Spleen (tissue), 11 donors: Measurements from ENCODE around the gene TREH. TPM values are rescaled to one million over a fixed set of nuclear protein-coding genes. Genes with fewer than 3 reads are reported as not detected.
A peak's percentile ranks its signal among the peaks of the same experiment; 100 is the strongest.

Experiments
- DNase-seq: peaks from one replicate; pipeline ENCODE4 v3.0.0-alpha.2; 2020
- H3K27ac ChIP-seq, 8 donors: fragments of 200-600 bp; sonication (generic) in 7 of 8; 1 replicate in 4 of 8; 2 replicates in 4 of 8; pipeline versions ENCODE4 v1.5.0 to v1.8.0; 2016 to 2021; ENCODE audit warnings: inconsistent platforms in 4 of 8, mild to moderate bottlenecking in 4 of 8, moderate library complexity in 1 of 8
- H3K27me3 ChIP-seq, 7 donors: fragments of 200-600 bp; sonication (generic) in 6 of 7; replicated peaks in 1 of 7; 1 replicate in 4 of 7; 2 replicates in 3 of 7; pipeline versions ENCODE4 v1.5.0 to v1.8.0; 2016 to 2021; ENCODE audit warnings: inconsistent platforms in 3 of 7, mild to moderate bottlenecking in 1 of 7
- H3K36me3 ChIP-seq, 6 donors: fragments of 200-600 bp; sonication (generic) in 5 of 6; 1 replicate in 4 of 6; 2 replicates in 2 of 6; pipeline versions ENCODE4 v1.5.0 to v1.8.0; 2016 to 2021; ENCODE audit warnings: inconsistent platforms in 2 of 6
- H3K4me1 ChIP-seq, 6 donors: fragments of 200-600 bp; sonication (generic) in 5 of 6; 1 replicate in 3 of 6; 2 replicates in 3 of 6; pipeline versions ENCODE4 v1.5.0 to v1.8.0; 2016 to 2021; ENCODE audit warnings: inconsistent platforms in 3 of 6
- H3K4me3 ChIP-seq, 8 donors: fragments of 200-600 bp; sonication (generic) in 7 of 8; 1 replicate in 4 of 8; 2 replicates in 4 of 8; pipeline versions ENCODE4 v1.5.0 to v1.8.0; 2016 to 2021; ENCODE audit warnings: inconsistent platforms in 4 of 8, mild to moderate bottlenecking in 4 of 8, moderate library complexity in 2 of 8
- H3K9me3 ChIP-seq, 8 donors: fragments of 200-600 bp; sonication (generic) in 7 of 8; 1 replicate in 4 of 8; 2 replicates in 4 of 8; pipeline versions ENCODE4 v1.5.0 to v1.8.0; 2016 to 2021; ENCODE audit warnings: inconsistent platforms in 4 of 8
- POLR2A ChIP-seq, 3 donors: fragments of 450-650 bp; IDR thresholded peaks; one replicate each; pipeline ENCODE4 v1.5.1; 2017; ENCODE audit warnings: antibody characterized with exemption in 3 of 3, mild to moderate bottlenecking in 1 of 3
- POLR2AphosphoS5 ChIP-seq, 3 donors: sonication (generic); formaldehyde crosslinking; IDR thresholded peaks; one replicate each; pipeline ENCODE4 v1.5.1; 2017; ENCODE audit warnings: antibody characterized with exemption in 3 of 3
- WGBS, 5 donors: extraction: QIAGEN DNeasy Blood & Tissue Kit in 3 of 5; methylation state at CpG; one replicate each; pipeline versions ENCODE4 v1.1.5 to v1.1.7; 2013 to 2018; 5-methylcytosine and 5-hydroxymethylcytosine counted together
- intact Hi-C: fragments of 100-400 bp; cut with DNase I; formaldehyde crosslinking; loops from one replicate; pipeline ENCODE4 v1.15.0; 2023; ENCODE audit warnings: low total_unique reads
- microRNA-seq, 3 donors: library from miRNA; unstranded; fragments of <30 nt; microRNA quantifications; one replicate each; pipeline versions ENCODE4 to v1.1.0, GENCODE V29; 2019 to 2020
- polyA plus RNA-seq, 3 donors: library from polyadenylated mRNA; stranded (reverse); fragments of 200-250 nt; gene quantifications; one replicate each; pipeline ENCODE4 v1.2.1, GENCODE V29; 2013
- small RNA-seq, 4 donors: library from RNA; depleted of rRNA; stranded (forward); fragments of <200 nt; gene quantifications; one replicate each; pipeline ENCODE3, GENCODE V24; 2016
- total RNA-seq, 7 donors: library from RNA; depleted of rRNA in 3 of 7; stranded (reverse); fragments of >200 nt in 3 of 7; fragmentation: NEBNext Ultra II Directional in 4 of 7; extraction: Animal tissue kit (Norgen Biotek cat#: 25700) in 4 of 7; gene quantifications; one replicate each; pipeline versions ENCODE4 v1.1.0 to v1.2.1, GENCODE V29; 2016 to 2021
- TF ChIP-seq, protein P1 (sequence below), 11 experiments: fragments of 200-600 bp in 7 of 11; fragments of 450-650 bp in 4 of 11; sonication (generic) in 4 of 11; IDR thresholded peaks in 8 of 11; conservative IDR thresholded peaks in 3 of 11; 1 replicate in 7 of 11; 2 replicates in 4 of 11; pipeline versions ENCODE4 v1.4.0 to v1.8.0; 2016 to 2021; ENCODE audit warnings: antibody characterized with exemption in 11 of 11, inconsistent platforms in 4 of 11, mild to moderate bottlenecking in 1 of 11
- donor health status: healthy with polysubstance abuse.
- donor health status: DM: no; HTN: no; CAD: no; lungs with moderate emphysema.
- donor health status: DM: no; HTN: no; CAD: no.
- donor health status: Bipolar disorder and iron deficiency.
- donor health status: healthy.
- donor health status: DM: no; HTN: no; CAD: no.
- donor health status: DM: yes; HTN: yes; CAD: no.

The TREH gene
- total and polyA plus RNA-seq, 10 donors: 0.33 to 2.3 (median 2.0) TPM; not detected in 7

DNA sequence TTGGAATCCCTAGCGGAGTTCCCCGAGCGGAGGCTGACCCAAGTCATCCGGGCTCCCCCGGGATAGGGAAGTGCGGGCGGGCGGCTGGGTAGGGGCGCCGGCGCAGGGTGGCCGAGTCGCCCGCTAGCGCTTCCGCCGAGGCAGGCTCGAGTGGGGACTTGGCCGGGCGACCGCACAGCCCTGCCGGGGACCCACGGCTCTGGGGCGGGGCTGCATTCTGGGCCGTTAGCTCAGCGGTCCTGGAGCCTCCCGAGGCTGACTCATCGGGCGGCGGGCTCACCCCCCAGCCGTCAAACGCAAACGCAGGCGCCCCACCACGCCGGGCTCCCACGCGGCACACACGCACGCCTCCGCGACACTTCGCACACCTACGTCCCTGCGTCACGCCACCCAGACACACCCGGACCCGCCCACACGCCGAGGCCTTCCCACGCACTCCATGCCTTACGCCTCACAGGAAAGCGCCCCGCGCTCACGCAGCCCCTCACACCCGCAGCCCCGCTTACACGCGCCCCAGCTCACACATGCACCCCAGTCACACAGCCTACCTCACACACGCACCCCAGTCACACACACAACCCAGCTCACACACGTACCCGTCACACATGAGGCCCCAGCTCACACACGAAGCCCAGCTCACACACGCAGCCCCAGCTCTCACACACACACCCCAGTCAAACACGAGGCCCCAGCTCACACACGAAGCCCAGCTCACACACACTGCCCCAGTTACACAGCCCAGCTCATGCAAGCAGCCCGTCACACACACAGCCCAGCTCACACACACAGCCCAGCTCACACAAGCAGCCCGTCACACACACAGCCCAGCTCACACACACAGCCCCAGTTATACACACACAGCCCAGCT lies 70.9 kb downstream of the TREH start:
- WGBS, 5 donors: 11 to 29% (median 13%) methylated on average over 29 to 69 of the region's 69 CpGs
- intact Hi-C loops: no loop called here
- Histone ChIP-seq H3K9me3 (no peaks in the 10 kb centered on the region), H3K4me3 (peak overlapping the region; percentile 50 to 83 (median 62)), H3K4me1 (peaks cover 7 to 92% (median 70%) of the 10 kb centered on the region in 6 donors), H3K36me3 (peaks cover 0 to 5% (median 0%) of the 10 kb centered on the region in 6 donors), H3K27ac (peak overlapping the region; percentile 60 to 87 (median 85)), H3K27me3 (peaks cover 0 to 58% (median 21%) of the 10 kb centered on the region in 7 donors)
- TF ChIP-seq POLR2AphosphoS5 (IDR thresholded peaks at IDR 0.05) (peak; percentile 53 to 80 (median 73)), POLR2A (IDR thresholded peaks at IDR 0.05) (no peak)
- TF ChIP-seq, protein P1, sequence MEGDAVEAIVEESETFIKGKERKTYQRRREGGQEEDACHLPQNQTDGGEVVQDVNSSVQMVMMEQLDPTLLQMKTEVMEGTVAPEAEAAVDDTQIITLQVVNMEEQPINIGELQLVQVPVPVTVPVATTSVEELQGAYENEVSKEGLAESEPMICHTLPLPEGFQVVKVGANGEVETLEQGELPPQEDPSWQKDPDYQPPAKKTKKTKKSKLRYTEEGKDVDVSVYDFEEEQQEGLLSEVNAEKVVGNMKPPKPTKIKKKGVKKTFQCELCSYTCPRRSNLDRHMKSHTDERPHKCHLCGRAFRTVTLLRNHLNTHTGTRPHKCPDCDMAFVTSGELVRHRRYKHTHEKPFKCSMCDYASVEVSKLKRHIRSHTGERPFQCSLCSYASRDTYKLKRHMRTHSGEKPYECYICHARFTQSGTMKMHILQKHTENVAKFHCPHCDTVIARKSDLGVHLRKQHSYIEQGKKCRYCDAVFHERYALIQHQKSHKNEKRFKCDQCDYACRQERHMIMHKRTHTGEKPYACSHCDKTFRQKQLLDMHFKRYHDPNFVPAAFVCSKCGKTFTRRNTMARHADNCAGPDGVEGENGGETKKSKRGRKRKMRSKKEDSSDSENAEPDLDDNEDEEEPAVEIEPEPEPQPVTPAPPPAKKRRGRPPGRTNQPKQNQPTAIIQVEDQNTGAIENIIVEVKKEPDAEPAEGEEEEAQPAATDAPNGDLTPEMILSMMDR (IDR thresholded peaks at IDR 0.05 in 8 of 11, conservative IDR thresholded peaks at IDR 0.05 in 3 of 11): no peak
- DNase-seq: peak; percentile 90

DNA sequence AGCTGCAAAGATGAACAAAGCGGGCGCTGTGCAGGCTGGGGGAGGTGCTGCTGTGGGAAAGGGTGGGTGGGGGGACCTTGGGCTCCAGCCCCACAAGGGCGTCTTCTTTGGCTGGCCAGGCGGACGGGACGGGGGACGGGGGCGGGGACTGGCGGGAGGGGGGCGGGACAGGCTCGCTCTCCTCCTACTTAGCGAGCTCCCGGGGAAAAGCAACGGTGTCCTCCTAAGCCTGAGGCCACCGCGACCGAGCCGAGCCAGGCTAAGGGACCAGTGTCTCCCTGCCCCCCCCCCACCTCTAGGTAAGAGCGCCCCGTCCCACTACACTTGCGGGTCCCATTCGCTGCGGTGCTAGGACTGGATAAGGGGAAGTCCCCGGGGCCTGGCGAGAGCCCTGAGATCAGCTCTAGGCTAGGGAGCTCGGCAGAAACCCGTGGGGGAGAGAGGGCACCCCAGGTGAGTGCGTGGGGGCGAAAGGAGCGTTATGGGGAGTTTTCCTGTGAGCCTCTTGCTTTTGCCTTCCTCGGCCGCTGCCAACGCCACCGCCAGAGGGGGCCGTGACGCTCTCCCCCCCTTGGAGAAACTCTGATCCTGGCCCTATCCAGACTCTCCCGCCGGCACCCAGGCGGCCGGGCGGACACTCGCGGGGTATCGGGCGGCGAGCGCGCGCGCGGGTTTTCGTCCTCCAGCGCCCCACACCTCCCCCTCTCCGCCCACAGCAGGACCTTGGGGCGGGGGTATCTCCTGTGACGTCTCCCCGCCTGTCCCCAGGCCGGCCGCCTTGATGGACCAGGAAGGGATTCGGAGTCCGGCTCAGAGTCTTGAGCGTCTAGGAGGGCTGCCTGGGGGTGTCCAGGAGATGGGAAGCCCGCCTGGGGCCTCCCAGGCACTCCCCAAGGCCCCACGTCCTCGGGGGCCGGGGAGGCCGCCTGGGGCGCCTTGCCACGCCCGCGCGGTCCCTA lies 71.8 kb downstream of the TREH start, which contains the start of gene PHLDB1:
PHLDB1 (plus strand) TSS at position 215 of the 959 bp plus-strand sequence. CDS start 6,222 bp downstream, outside the sequence.
- peak within 1 kb of the TSS; percentile 50 to 83 (median 62) for H3K4me3 ChIP-seq
- H3K9me3 ChIP-seq: no peaks in the 10 kb centered on the region
- peak; percentile 84 for DNase-seq
- H3K27ac ChIP-seq: peak within 1 kb of the TSS; percentile 60 to 87 (median 85)
- H3K36me3 ChIP-seq: peaks cover 0 to 11% (median under 1%) of the 10 kb centered on the region in 6 donors
- H3K27me3 ChIP-seq: peaks cover 0 to 52% (median 21%) of the 10 kb centered on the region in 7 donors
- intact Hi-C loops: no loop called here
- 0 to 4% (median 1%) methylated on average over 31 to 72 of the region's 72 CpGs for WGBS, 5 donors
- peaks cover 7 to 83% (median 65%) of the 10 kb centered on the region in 6 donors for H3K4me1 ChIP-seq
- TF ChIP-seq POLR2A (IDR thresholded peaks at IDR 0.05) (no peak), POLR2AphosphoS5 (IDR thresholded peaks at IDR 0.05) (peak in 2 of 3 donors; percentile 33 to 66)
- TF ChIP-seq, protein P1 (IDR thresholded peaks at IDR 0.05 in 8 of 11, conservative IDR thresholded peaks at IDR 0.05 in 3 of 11): peak in 8 of 11 experiments; percentile 31 to 73 (median 56)

Small RNA genes within 50 kb of the gene (microRNA-seq; reads per million reads assigned to microRNA genes)
- 0 to 1.1 (median 0.35) reads per million in 3 donors for gene MIR6716

Small RNA genes within 50 kb of the gene (small RNA-seq; reads per million reads assigned to genes)
- gene RNU6-376P: 0 reads per million in 4 donors

Other genes starting within 250 kb of the TREH start
- 100 to 1,000 TPM in 6 of 7 donors, 10 to 100 TPM in 1; 97.4 to 134 (median 105) TPM for gene KMT2A, start 243.2 kb downstream of the TREH start, total RNA-seq
- 10 to 100 TPM in 1 of 3 donors, 1 to 10 TPM in 2; 5.9 to 11.9 (median 7.9) TPM for gene KMT2A, start 243.2 kb downstream of the TREH start, polyA plus RNA-seq
- under 1 TPM in 1 of 7 donors, not detected in 6; 0.97 TPM for gene TTC36, start 152.2 kb downstream of the TREH start, total RNA-seq
- gene TTC36, start 152.2 kb downstream of the TREH start, polyA plus RNA-seq: under 1 TPM in 2 of 3 donors, not detected in 1; 0.09 to 0.13 TPM
- 10 to 100 TPM in 5 of 7 donors, 1 to 10 TPM in 2; 8.5 to 23.8 (median 12.6) TPM for gene TMEM25, start 148.5 kb downstream of the TREH start, total RNA-seq
- 1 to 10 TPM; 5.2 to 7.0 (median 6.5) TPM for gene TMEM25, start 148.5 kb downstream of the TREH start, polyA plus RNA-seq
- 10 to 100 TPM in 6 of 7 donors, 1 to 10 TPM in 1; 10.0 to 21.9 (median 16.9) TPM for gene IFT46, start 113.7 kb downstream of the TREH start, total RNA-seq
- 10 to 100 TPM; 12.4 to 17.2 (median 13.9) TPM for gene IFT46, start 113.7 kb downstream of the TREH start, polyA plus RNA-seq
- 100 to 1,000 TPM in 2 of 7 donors, 10 to 100 TPM in 5; 75.1 to 106 (median 98.8) TPM for gene ARCN1, start 107.2 kb downstream of the TREH start, total RNA-seq
- 10 to 100 TPM; 33.8 to 49.9 (median 41.3) TPM for gene ARCN1, start 107.2 kb downstream of the TREH start, polyA plus RNA-seq
- gene PHLDB1, start 72.0 kb downstream of the TREH start, total RNA-seq: 100 to 1,000 TPM in 3 of 7 donors, 10 to 100 TPM in 4; 34.7 to 162 (median 84.2) TPM
- gene PHLDB1, start 72.0 kb downstream of the TREH start, polyA plus RNA-seq: 10 to 100 TPM; 13.0 to 70.9 (median 53.3) TPM
- 100 to 1,000 TPM; 146 to 206 (median 179) TPM for gene DDX6, start 111.5 kb upstream of the TREH start, total RNA-seq
- gene DDX6, start 111.5 kb upstream of the TREH start, polyA plus RNA-seq: 10 to 100 TPM; 36.3 to 42.1 (median 36.9) TPM
- 10 to 100 TPM; 25.0 to 66.6 (median 33.2) TPM for gene CXCR5, start 204.2 kb upstream of the TREH start, total RNA-seq
- gene CXCR5, start 204.2 kb upstream of the TREH start, polyA plus RNA-seq: 10 to 100 TPM; 35.4 to 50.7 (median 39.6) TPM
- gene BCL9L, start 246.3 kb upstream of the TREH start, total RNA-seq: 10 to 100 TPM; 19.8 to 58.0 (median 39.0) TPM
- 10 to 100 TPM in 1 of 3 donors, 1 to 10 TPM in 2; 2.5 to 14.2 (median 2.6) TPM for gene BCL9L, start 246.3 kb upstream of the TREH start, polyA plus RNA-seq